ENCODE results near the gene ADD2.

Gene ADD2

DNA sequence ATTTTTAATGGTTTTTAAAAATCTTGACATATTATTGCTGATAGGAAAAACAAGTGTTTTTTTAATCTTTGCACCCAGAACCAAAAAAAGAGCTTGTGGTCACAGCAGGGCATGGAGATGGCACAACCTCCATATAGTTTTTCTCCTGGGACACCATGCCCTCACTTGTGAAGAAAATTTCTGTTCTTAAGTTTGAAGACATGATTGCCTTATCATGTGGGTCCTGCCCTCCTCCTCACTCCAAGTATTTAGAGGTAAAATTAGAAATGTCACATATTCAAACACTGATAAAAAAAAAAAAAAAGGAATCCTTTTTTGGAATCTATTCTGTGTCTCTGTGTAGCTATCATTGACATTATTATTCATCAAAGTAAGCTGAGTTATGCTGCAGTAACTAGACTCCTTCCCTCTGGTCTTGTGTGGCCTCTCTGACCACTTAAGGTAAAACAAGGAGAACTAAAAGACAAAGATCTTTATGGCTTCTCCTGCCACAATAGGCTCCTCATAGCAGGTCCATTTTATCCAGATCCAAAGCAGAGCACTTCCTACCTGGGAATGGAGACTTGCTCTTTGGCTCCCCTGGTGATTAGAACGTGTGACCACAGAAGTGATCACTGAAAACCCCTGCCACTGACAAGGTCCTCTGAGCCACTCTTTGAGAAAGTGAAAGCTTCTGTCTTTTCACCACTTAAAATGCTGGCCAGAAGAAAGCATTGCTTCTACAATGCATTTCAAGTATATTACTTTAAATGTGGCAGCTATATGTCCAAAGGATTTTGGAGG lies 19.8 kb downstream of the ADD2 start:
- TF ChIP-seq ESRRG (CRISPR knock-in tag; IDR thresholded peaks at IDR 0.05): no peak
- no peak for TF ChIP-seq ZNF70 (CRISPR knock-in tag; IDR thresholded peaks at IDR 0.05)
- no peak for TF ChIP-seq ZNF565 (CRISPR knock-in tag; conservative IDR thresholded peaks at IDR 0.05; ENCODE audit: low read depth)
- no peak for TF ChIP-seq ISL1 (CRISPR knock-in tag; IDR thresholded peaks at IDR 0.05)
- ATAC-seq: no peak

DNA sequence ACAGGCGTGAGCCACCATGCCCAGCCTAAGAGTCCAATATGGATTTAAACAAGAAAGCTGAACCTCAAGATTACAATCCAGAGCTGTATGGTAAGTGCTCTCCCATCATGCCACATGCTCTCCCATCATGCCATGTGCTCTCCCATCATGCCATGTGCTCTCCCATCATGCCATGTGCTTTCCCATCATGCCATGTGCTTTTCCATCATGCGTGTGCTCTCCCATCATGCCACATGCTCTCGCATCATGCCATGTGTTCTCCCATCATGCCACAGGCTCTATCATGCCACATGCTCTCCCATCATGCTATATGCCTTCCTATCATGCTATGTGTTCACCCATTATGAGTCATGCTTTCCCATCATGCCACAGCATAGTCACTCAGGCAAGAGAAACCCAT lies 20.7 kb downstream of the ADD2 start:
- no peak for TF ChIP-seq GLIS3 (CRISPR knock-in tag; IDR thresholded peaks at IDR 0.05)
- TF ChIP-seq SNAI2 (CRISPR knock-in tag; IDR thresholded peaks at IDR 0.05): no peak
- TF ChIP-seq PPARA (CRISPR knock-in tag; IDR thresholded peaks at IDR 0.05; ENCODE audit: borderline replicate concordance): no peak
- TF ChIP-seq ZC3H10 (CRISPR knock-in tag; IDR thresholded peaks at IDR 0.05): no peak
- TF ChIP-seq, protein P1, sequence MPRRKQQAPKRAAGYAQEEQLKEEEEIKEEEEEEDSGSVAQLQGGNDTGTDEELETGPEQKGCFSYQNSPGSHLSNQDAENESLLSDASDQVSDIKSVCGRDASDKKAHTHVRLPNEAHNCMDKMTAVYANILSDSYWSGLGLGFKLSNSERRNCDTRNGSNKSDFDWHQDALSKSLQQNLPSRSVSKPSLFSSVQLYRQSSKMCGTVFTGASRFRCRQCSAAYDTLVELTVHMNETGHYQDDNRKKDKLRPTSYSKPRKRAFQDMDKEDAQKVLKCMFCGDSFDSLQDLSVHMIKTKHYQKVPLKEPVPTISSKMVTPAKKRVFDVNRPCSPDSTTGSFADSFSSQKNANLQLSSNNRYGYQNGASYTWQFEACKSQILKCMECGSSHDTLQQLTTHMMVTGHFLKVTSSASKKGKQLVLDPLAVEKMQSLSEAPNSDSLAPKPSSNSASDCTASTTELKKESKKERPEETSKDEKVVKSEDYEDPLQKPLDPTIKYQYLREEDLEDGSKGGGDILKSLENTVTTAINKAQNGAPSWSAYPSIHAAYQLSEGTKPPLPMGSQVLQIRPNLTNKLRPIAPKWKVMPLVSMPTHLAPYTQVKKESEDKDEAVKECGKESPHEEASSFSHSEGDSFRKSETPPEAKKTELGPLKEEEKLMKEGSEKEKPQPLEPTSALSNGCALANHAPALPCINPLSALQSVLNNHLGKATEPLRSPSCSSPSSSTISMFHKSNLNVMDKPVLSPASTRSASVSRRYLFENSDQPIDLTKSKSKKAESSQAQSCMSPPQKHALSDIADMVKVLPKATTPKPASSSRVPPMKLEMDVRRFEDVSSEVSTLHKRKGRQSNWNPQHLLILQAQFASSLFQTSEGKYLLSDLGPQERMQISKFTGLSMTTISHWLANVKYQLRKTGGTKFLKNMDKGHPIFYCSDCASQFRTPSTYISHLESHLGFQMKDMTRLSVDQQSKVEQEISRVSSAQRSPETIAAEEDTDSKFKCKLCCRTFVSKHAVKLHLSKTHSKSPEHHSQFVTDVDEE (CRISPR knock-in tag; IDR thresholded peaks at IDR 0.05): no peak
- TF ChIP-seq, protein P2, sequence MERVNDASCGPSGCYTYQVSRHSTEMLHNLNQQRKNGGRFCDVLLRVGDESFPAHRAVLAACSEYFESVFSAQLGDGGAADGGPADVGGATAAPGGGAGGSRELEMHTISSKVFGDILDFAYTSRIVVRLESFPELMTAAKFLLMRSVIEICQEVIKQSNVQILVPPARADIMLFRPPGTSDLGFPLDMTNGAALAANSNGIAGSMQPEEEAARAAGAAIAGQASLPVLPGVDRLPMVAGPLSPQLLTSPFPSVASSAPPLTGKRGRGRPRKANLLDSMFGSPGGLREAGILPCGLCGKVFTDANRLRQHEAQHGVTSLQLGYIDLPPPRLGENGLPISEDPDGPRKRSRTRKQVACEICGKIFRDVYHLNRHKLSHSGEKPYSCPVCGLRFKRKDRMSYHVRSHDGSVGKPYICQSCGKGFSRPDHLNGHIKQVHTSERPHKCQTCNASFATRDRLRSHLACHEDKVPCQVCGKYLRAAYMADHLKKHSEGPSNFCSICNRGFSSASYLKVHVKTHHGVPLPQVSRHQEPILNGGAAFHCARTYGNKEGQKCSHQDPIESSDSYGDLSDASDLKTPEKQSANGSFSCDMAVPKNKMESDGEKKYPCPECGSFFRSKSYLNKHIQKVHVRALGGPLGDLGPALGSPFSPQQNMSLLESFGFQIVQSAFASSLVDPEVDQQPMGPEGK (CRISPR knock-in tag; IDR thresholded peaks at IDR 0.05; ENCODE audit: borderline replicate concordance): no peak
- no peak for TF ChIP-seq TCF4 (CRISPR knock-in tag; IDR thresholded peaks at IDR 0.05; ENCODE audit: borderline replicate concordance)
- TF ChIP-seq, protein P3, sequence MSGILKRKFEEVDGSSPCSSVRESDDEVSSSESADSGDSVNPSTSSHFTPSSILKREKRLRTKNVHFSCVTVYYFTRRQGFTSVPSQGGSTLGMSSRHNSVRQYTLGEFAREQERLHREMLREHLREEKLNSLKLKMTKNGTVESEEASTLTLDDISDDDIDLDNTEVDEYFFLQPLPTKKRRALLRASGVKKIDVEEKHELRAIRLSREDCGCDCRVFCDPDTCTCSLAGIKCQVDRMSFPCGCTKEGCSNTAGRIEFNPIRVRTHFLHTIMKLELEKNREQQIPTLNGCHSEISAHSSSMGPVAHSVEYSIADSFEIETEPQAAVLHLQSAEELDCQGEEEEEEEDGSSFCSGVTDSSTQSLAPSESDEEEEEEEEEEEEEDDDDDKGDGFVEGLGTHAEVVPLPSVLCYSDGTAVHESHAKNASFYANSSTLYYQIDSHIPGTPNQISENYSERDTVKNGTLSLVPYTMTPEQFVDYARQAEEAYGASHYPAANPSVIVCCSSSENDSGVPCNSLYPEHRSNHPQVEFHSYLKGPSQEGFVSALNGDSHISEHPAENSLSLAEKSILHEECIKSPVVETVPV (CRISPR knock-in tag; IDR thresholded peaks at IDR 0.05): no peak
- TF ChIP-seq ZFP3 (CRISPR knock-in tag; IDR thresholded peaks at IDR 0.05): no peak
- no peak for TF ChIP-seq ZNF70 (CRISPR knock-in tag; IDR thresholded peaks at IDR 0.05)
- no peak for TF ChIP-seq TOX (CRISPR knock-in tag; IDR thresholded peaks at IDR 0.05; ENCODE audit: borderline replicate concordance)
- no peak for TF ChIP-seq RARB (CRISPR knock-in tag; IDR thresholded peaks at IDR 0.05)
- no peak for TF ChIP-seq ZNF565 (CRISPR knock-in tag; conservative IDR thresholded peaks at IDR 0.05; ENCODE audit: low read depth)
- no peak for TF ChIP-seq CSDC2 (CRISPR knock-in tag; IDR thresholded peaks at IDR 0.05)
- no peak for ATAC-seq

DNA sequence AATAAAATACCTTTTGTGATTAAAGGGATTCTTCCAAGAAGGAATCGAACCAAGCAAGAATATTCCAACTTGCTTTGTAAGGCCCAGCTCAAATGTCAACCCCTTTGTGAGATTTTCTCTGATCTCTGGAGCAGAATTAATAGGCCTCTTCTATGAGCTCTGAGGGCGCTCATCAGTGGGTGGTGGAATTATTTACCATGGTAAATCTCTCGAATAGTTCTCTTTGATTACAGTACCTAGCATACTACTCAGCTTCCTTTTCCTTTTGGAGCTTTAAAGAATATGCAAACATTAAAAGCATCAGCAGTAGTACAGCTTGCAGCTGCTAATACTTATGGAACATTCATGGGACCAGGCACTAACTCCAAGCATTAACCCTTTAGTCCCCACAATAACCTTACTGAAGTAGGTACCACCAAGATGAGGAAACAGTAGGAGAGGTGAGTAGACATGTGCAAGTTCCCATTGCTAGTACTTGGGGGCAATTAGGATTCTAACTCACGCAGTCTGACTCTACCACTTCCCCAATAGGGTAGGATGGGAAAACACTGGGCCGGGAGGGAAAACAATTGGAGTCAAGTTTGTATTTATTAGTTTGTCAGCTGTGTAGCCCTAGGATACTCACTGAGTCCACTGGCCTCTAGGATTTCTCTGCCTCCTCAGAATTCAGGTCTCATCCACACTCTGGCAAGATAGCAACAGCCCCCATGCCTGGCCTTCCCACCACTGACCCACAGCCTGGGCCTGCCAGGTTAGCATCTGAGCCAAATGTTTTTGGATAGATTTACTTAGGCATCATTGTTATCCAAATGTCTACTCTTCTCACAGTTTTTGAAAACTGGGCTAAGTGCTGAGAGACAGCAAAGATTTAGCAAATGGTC lies 21.7 kb downstream of the ADD2 start:
- no peak for TF ChIP-seq ZFP3 (CRISPR knock-in tag; IDR thresholded peaks at IDR 0.05)
- TF ChIP-seq ISL1 (CRISPR knock-in tag; IDR thresholded peaks at IDR 0.05): no peak
- no peak for TF ChIP-seq SNAI2 (CRISPR knock-in tag; IDR thresholded peaks at IDR 0.05)
- no peak for TF ChIP-seq ZC3H10 (CRISPR knock-in tag; IDR thresholded peaks at IDR 0.05)
- no peak for TF ChIP-seq ESRRG (CRISPR knock-in tag; IDR thresholded peaks at IDR 0.05)
- no peak for TF ChIP-seq TOX (CRISPR knock-in tag; IDR thresholded peaks at IDR 0.05; ENCODE audit: borderline replicate concordance)
- TF ChIP-seq CSDC2 (CRISPR knock-in tag; IDR thresholded peaks at IDR 0.05): no peak
- TF ChIP-seq ZNF8 (CRISPR knock-in tag; IDR thresholded peaks at IDR 0.05): no peak
- TF ChIP-seq, protein P3 (CRISPR knock-in tag; IDR thresholded peaks at IDR 0.05): no peak
- no peak for TF ChIP-seq ZNF70 (CRISPR knock-in tag; IDR thresholded peaks at IDR 0.05)
- no peak for TF ChIP-seq ZNF565 (CRISPR knock-in tag; conservative IDR thresholded peaks at IDR 0.05; ENCODE audit: low read depth)
- TF ChIP-seq, protein P1 (CRISPR knock-in tag; IDR thresholded peaks at IDR 0.05): no peak
- no peak for TF ChIP-seq PPARA (CRISPR knock-in tag; IDR thresholded peaks at IDR 0.05; ENCODE audit: borderline replicate concordance)
- no peak for ATAC-seq

Data from SK-N-SH treated with all-trans-retinoic acid at 6 μM for 48 hours (cell line).